ENCODE data around the gene DNAJC5.
"Not testable (repeated sequence)": the region's sequence is repeated elsewhere in the genome, so short reads cannot be mapped to it uniquely, and the experiment has no call there.

Gene DNAJC5, protein sequence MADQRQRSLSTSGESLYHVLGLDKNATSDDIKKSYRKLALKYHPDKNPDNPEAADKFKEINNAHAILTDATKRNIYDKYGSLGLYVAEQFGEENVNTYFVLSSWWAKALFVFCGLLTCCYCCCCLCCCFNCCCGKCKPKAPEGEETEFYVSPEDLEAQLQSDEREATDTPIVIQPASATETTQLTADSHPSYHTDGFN

DNA sequence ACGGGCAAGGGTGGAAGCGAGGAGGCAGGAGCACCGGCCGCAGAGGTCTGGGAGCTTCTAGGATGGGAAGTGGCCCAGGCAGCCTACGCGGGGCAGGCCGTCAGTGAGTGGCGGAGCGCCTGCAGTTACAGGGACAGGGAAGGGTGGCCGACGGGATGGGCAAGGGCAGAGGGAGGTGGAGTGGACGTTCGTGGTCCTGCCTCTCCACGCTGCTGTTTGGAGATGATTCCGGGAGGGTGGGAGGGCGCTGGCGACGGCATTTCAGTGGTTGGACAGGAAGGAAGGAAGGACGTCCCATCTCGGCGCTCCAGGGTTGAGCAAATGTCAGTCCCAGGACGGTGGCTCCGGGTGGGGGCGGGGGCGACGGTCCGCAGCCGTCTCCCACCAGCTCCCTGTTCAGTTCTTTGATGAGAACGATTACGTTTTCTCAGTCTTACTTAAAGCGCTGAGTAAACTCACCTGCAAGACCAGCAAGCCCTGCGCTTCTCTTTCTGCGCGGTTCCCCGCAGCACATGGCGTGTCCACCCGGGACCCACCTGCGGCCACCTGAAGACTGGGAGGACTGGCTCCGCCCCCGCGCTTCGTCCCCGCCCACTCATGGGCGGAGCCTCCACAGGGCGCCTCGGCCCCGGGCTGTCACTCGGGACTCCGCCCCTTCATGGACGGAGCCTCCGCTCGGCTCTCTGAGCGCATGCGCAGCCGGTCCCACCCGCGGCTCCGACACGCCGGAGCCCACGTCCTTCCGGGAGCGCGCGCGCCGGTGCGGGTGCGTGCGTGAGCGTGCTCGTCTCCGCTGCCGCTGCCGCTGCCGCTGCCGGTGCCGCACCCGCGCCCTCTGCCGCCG lies at the start of gene DNAJC5:
TSS of gene DNAJC5 (plus strand) at position 769 of the 844 bp plus-strand sequence. CDS start 33,220 bp downstream, outside the sequence.
- peak; percentile 94 to 98 for DNase-seq

DNA sequence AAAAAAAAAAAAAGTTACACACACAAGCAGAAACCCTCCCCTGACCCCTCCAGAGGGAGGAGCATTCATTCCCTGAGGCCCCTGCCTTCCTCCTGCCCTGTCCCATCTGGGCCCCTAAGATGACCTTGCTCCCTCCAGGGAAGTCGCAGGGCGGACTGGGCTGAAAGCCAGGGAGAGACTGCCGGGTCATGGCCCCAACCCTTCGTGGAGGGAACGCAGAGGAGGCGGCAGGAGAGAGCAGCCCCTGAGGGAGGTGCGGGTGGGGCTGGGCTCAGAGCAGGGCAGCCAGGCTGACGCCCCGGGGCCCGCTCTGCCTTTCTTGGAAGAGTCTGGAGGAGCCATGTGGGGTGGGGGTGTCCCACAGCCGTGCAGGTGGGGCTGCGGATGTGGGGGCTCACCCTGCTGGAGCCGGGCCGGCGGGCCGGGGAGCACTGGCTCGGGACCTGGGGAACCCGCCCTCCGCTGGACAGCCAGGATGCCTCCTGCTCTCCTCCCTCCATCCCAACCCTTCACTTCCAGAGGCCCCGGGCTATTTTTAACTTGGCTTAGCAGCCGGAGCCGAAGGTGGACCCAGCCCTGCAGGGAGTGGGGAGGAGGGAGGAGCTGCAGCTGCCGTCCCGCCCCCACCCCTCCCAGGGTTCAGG lies 48.7 kb upstream of the DNAJC5 start:
- DNase-seq, result peak; percentile 45 to 53

DNA sequence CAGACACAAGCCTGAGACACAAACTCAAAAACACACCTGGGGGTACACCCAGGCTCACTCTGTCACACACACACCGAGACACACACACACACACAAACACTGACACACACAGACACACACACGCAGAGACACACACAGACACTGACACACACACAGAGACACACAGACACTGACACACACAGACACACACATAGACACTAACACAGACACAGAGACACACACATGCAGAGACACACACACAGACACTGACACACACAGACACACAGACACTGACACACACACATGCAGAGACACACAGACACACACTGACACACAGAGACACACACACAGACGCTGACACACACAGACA lies 48.1 kb upstream of the DNAJC5 start:
- no peak for DNase-seq

DNA sequence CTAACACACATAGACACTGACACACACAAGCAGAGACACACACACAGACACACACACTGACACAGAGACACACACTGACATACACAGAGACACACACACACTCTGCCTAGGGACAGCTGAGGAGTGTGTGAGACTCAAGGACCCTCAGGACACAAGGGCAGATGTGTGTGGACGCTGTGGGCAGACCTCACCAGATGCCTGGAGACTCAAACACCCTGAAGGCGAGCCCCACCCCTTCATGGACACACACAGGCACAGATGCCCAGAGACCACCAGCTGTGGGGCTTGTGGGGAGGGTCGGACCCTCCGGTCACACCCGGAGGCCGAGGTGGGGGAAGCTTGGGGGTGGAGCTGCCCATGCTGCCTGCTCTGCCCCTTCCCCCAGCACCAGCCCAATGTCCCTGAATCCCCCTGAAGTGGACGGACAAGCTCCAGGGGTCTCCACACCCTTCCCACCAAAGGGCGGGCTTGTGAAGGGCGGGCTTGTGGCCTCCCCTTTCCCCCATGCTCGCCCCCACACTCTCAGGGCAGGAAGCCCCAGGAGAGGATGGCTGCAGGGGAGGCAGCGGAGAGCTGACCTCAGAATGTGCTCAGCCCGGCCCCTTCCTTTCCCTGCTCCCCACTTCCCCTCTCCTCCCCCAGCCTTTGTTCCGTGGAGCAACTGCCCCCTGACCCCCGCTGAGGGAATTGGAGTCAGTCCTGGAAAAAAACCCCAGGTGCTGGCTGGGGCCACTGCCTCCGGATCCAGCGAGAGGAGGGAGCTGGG lies 47.5 kb upstream of the DNAJC5 start:
- no peak for DNase-seq

DNA sequence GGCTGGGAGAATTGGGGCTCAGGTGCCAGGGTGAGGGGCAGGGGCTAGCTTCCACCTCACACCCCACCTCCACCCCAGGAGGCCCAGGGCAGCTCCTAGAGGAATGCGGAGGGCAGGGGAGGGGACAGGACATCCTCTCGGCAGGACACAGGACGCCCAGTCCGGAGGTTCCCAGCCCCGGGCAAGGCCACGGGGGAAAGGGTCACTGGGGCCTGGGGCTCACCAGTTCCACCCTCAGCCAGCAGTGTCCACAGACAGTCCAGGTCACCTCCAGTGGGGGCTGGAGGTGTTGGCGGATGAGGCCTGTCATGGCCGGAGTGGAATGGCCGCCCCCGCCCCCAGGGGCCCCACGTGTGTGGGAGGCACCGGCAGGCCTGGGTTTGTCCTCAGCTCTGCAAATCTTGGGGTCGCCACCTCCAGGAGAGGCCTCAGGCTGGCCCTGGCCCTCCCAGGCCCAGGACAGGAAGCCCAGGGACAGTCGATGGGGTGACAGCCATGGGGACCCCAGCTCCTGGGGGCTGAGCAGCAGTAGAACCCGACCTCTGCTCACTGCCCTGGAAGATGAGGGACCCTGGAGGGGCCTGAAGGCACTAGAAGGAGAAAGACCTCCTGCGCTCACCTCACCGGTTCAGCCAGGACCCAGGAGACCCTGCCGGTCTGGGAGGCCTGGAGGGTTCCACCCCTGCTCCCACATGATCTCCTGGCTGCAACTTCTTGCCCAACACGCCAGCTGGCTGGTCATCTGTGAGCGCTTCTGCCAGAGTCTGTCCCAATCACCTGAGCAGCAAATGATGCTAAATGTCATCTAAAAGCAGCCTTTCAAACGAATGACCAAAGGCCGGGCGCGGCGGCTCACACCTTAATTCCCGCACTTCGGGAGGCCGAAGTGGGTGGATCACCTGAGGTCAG lies 46.7 kb upstream of the DNAJC5 start:
- no peak for DNase-seq

DNA sequence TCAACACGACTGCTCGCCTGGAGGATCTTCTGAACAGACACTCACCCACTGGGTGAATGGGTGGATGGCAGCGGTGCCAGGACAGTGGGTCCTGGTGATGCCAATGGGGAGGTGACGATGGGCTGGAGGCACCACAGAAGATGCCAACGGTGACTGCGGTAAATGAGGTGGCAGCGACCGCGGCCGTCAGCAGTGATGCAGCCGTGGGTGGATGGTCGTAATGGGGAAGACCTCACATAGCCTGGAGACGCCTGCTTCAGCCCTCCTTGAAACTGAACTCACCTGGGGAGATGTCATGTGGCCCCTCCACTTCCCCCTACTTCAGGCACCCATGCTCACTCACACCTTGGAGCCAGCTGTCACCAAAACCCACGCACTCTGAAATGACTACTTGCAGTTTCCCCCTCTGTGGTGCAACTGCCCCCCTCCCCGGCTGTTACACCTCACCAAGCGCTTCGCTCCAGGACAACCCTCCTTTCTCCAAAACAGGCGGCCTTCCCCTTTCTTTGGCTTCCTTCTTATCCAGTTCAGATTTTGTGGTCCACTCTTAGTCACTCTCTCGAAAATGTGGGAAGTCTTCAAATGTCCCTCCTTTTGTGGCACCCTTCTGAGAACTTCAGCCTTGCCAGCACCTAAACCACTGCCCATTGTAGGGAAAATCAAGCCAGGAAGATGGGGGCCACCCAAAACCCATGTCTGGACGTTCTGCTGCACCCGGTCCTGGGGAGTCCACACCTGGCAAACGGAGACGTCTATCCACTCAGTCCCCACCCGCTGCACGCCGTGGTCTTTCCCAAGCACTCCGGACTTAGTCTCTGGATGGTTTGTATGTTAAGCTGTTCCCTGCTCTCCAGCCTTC lies 44.0 kb upstream of the DNAJC5 start:
- DNase-seq, result no peak

DNA sequence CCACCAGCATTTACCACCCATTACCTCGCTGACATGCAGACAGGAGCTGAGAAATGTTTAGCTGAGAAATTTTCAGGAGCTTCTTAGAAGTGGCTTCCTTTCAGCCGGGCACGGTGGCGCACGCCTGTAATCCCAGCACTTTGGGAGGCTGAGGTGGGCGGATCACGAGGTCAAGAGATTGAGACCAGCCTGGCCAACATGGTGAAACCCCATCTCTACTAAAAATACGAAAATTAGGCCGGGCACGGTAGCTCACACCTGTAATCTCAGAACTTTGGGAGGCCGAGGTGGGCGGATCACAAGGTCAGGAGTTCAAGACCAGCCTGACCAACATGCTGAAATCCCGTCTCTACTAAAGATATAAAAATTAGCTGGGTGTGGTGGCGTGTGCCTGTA lies 43.4 kb upstream of the DNAJC5 start:
- DNase-seq, result not testable (repeated sequence)

DNA sequence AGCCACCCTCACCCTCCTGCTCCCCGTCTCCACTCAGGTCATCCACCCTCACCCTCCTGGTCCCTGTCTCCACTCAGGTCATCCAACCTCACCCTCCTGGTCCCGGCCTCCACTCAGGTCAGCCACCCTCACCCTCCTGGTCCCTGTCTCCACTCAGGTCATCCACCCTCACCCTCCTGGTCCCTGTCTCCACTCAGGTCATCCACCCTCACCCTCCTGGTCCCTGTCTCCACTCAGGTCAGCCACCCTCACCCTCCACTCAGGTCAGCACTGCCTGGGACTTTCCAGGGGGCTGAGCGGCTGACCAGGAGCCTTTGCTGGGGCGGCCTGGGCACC lies 41.2 kb upstream of the DNAJC5 start:
- DNase-seq, result not testable (repeated sequence)

DNA sequence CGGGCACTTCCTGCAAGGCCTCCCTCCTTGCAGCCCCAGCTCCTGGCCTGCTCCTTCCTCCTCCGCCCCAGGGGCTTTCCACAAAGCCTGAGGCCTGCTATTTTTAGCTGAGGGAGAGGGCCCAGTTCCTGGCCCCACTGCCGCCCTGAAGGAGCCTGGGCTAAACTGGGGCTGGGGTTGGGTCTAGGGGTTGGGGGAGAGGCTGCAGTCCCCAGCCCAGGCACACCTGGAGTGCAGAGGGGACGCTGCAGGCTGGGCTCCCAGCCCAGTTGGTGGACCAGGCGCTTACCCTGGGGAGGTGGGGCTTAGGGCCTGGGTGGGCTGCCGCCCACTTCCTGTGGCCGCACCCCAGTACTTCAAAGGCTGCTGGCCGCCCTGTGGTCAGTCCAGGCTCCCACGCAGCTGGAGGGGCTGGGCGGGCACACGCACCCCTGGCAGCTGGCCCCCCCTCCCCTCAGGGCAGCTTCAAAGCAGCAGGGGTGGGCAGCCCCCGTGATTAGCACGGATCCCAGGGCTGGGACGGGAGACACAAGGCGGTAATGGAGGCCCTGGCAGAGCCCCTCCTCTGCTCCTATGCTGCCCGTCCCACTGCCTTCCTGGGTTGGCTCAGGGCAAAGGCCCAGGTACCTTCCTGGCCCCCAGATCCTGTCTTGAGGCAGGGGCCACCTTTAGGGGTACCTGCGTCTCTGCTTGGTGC lies 40.7 kb upstream of the DNAJC5 start:
- DNase-seq, result no peak

DNA sequence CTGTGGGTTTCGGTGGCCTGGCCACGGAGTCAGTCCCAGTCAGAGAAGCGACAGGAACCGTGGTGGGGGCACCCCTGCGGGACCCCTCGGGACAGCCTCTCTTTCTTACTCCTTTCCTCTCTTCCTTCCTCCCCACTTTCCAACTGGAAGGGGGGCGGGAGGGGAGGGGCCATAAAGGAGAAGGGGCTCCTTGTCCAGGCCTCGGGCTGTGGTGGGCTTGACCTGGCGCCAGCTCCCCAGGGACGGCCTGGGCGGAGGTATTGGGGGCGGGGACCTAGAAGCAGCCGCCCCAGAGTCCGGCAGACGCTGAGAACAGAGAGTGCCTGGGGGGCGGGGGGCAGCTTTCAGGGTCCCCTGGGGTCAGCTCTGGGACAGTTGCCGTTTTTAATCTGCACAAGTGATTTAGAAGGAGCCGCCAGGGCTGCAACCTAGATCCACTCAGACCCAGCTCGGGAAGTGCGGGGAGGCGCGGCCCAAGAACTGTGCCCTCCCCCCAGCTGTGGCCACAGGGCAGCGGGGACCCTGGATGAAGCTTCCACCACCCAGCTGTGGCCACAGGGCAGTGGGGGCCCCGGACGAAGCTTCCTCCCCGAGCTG lies 40.1 kb upstream of the DNAJC5 start:
- no peak for DNase-seq

DNA sequence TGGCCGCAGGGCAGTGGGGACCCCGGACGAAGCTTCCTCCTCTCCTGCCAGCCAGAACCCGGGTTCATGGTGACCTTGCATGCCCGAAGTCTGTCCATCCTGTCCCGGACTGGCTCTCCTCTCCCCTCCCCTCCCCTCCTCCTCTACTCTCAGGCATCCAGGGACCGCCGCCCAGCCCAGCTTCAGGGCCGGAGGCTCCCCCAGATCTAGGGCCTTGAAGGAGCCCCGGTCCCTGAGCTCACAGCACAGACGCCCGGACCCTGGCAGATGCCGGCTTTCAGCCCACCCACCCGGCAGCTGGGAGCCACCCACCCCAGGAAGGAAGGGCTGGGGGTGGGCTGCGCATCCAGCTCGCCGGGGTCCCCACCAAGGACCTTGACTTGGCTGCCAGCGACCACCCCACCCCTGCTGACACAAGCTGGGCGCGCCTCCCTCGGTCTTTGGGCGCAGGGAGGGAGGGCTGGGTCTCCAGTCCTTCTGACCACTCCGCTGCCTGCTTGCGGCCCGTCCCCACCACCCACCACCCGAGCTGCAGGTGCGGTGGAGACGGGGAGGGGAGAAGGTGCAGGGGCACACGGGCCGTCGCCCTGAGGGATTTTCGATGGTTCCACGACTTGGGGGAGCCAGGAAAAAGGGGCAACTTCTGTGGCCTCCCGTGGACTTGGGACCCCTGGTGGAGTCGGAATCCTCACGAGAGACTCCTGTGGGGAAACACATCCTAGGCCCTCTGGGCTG lies 39.4 kb upstream of the DNAJC5 start:
- no peak for DNase-seq

DNA sequence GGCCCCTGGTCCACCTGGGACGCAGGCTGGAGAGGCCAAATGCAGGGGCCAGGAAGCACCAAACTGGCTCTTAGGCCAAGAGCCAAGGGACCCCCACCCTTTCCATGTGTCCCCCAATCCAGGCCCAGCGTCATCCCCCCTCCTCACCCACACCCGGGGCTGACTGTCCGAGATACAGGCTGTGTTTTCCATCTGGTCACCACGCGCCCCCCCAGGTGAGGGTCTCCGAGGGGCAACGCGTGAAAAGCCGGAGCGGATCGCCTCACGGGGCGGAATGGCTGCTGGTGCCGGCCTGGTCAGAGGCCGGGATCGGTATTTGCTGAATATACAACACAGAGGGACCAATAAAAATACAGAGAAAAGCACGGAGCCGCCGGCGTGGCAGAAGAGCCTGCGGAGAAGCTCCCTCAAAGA lies 38.8 kb upstream of the DNAJC5 start:
- DNase-seq, result no peak

DNA sequence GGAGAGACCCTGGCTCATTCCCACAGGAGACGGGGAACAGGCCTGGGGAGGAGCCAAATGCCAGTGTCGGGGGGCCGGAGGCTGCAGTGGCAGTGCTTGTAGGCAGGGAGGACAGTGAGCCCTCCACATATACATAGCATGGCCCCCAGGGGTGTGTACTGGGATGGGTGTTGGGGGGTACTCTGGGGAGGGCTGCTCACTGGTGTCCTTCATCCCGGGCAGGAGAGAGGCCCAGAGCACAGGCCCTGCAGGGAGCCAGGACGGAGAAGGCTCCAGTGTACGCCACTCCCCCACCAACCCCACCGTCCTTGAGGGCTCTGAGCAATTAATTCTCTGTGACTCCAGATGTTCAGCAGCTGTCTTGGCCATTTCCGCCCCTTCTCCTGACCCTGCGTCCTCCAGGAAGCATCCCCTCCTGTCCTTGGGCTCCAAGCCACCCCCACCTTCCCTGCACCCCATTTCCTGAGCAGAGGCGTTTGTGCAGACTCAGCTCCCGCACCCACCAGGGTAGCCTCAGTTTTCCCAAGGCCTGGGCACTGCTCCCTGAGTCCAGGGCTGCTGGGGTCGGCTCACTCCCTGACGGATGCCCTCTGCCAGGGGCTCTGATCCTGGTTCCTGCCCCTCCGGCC lies 37.0 kb upstream of the DNAJC5 start:
- DNase-seq, result no peak

DNA sequence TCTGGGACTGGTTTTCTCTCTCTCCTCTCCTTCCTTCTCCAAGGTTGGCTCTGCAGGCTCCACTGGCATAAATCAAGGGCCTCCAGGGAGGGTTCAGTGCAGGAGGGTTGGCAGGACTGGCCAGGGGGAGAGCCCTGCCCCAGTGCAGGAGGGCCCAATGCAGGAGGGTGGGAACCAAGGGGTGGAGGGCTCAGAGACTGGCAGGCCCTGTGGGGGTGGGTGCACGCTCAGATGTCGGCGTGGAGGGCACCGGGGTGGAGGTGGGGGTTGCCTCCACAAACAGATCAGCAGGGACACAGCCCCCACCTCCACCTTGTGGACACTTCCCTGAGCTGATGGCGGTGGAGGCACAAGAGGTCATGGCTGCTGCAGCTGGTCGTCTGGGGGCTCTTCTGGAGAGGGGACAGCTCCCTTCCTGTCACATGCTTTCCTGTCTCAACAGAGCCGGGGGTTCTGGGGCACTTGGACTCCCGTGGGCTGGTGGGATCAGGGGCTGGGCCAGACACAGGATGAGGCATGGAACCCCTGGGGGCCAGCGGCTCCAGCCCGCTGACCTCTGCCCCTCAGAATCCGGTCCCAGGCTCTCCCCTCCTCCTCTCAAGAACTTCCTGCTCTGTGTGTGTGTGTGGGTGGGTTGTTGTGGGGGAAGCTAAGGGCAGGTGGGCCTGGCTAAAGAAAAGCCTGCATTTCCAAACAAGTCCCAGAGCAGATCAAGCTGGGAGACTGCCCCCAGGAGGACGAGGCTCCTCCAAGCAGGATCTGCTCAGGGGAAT lies 36.3 kb upstream of the DNAJC5 start:
- DNase-seq, result peak in 1 of 2 experiments; percentile 56

DNA sequence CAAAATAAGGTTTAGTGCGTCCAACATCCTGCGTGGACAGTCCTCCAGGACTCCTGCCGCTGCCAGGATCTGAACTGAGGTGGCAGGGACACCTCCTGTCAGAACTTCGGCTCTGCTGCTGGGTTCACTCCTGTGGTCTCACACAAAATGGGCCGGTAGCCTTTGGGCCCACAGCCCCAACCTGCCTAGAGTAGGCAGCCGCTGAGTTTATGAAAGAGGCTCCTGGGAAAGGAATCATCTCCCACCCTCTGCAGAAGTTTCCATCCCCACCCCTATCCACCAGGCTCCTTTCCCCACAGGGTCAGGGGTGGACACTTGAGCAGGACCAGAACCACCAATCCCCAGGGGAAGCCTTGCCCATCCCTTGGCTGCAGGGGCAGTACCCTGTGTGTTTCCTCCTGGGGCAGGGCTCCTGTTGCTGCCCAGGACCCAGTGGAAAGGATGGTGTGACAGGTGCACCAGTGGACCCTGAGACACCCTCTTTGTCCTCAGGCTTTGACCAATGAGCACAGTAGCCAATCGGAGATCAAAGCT lies 35.7 kb upstream of the DNAJC5 start:
- DNase-seq, result no peak

DNA sequence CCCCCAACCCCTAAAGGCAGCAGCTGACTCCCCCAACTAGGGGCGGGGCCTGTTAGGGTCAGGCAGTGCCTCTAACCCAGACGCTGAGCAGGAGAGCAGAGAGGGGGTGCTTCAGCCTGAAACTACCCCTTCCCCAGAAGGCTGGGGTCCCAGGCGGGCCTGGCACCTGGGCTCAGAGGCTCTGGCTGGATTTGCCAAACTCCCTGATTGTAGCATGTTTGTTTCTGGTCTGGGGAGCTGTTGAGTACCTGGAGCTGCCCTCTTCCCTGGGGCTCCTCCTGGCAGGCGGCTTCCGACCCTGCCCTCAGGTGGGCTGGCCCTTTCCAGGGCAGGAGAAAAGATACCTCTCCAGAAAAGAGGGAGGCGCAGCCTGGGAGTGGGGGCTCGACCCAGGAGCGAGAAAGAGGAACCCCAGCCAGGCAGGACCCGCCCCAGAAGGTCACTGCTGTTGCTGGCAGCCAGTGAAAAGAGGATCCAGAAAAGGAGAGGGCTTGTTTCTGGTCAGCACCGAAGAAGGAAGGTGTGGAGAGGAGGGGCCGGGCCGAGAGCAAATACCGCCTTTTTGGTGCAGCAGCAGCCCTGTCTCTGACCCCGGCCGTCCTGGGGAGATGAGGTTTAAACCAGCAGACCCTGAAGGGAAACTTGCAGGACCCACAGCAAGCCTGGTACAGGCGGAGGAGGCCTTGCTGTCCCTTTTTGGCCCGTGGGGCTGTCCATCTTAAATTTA lies 34.4 kb upstream of the DNAJC5 start:
- DNase-seq, result no peak

DNA sequence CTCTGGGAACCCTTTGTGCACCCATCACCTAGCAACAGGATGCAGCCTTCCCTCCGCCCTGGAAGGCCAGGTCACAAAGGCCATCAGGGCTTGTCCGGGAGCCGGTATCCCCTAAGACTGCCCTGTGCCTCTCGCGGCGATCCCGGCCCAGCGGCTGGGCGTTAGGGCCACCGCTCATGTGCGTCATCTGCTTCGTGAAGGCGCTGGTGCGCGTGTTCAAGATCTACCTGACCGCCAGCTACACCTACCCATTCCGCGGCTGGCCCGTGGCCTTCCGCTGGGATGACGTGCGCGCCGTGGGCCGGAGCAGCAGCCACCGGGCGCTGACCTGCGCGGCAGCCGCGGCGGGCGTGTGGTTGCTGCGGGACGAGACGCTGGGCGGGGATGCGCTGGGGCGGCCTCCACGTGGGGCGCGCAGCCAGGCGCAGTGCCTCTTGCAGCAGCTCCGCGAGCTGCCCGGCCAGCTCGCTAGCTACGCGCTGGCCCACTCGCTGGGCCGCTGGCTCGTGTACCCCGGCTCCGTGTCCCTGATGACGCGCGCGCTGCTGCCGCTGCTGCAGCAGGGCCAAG lies 33.5 kb upstream of the DNAJC5 start, which contains the start of gene ABHD16B:
TSS of gene ABHD16B (plus strand) at position 134 of the 570 bp plus-strand sequence. CDS start at position 177, 43 bp downstream.
- no peak for DNase-seq

Data from SHP77 (cell line).